Measurements from ENCODE around the gene TMEM108.

DNA sequence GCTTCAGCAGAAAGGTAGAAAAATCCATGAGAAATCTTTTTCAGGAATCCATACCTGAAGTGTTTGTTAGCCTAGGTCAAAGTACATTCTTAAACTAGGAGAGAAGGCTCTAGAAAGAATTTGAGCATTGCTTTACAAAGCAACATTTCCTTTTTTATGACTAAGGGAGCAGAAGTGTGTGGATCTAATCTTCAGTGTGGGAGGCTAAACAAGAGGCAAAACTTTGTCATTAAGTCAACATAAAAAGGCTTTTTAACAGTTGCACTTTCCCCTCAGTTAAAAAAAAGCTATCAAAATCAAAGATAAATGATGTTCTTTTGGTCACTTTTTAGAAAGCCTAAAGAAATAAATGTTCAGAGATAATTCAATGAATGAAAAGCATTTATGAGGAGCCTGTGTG is 154.8 kb downstream of the TMEM108 start:
- TF ChIP-seq, protein P1, sequence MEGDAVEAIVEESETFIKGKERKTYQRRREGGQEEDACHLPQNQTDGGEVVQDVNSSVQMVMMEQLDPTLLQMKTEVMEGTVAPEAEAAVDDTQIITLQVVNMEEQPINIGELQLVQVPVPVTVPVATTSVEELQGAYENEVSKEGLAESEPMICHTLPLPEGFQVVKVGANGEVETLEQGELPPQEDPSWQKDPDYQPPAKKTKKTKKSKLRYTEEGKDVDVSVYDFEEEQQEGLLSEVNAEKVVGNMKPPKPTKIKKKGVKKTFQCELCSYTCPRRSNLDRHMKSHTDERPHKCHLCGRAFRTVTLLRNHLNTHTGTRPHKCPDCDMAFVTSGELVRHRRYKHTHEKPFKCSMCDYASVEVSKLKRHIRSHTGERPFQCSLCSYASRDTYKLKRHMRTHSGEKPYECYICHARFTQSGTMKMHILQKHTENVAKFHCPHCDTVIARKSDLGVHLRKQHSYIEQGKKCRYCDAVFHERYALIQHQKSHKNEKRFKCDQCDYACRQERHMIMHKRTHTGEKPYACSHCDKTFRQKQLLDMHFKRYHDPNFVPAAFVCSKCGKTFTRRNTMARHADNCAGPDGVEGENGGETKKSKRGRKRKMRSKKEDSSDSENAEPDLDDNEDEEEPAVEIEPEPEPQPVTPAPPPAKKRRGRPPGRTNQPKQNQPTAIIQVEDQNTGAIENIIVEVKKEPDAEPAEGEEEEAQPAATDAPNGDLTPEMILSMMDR (IDR thresholded peaks at IDR 0.05): no peak
- no peak for TF ChIP-seq ZFX (IDR thresholded peaks at IDR 0.05; ENCODE audit: borderline replicate concordance)

Measured in 22Rv1 (cell line).